HG03457 (cell line): ENCODE measurements around the gene TMEM119.
"Not testable (repeated sequence)": the region's sequence is repeated elsewhere in the genome, so short reads cannot be mapped to it uniquely, and the experiment has no call there.

Experiments
- ATAC-seq: cut with Tn5 transposase; IDR thresholded peaks from one replicate; pipeline ENCODE4 v1.9.1; 2021; ENCODE audit warnings: moderate number of reproducible peaks; ENCODE audit not compliant: unreplicated experiment

The TMEM119 gene

GRCh38 chr12:108602976-108603704, 5.3 kb upstream of the TMEM119 start:
- no peak for ATAC-seq

GRCh38 chr12:108602209-108602705, 4.4 kb upstream of the TMEM119 start:
- no peak for ATAC-seq

GRCh38 chr12:108600702-108601007, 2.8 kb upstream of the TMEM119 start:
- no peak for ATAC-seq

GRCh38 chr12:108599948-108600701, 2.2 kb upstream of the TMEM119 start:
- no peak for ATAC-seq

- no peak for ATAC-seq
Observed at GRCh38 chr12:108599541-108599940, 1.7 kb upstream of the TMEM119 start.

- no peak for ATAC-seq
Observed at GRCh38 chr12:108598553-108599250, 818 bp upstream of the TMEM119 start.

GRCh38 chr12:108596854-108597558, 878 bp downstream of the TMEM119 start:
- no peak for ATAC-seq

GRCh38 chr12:108595711-108596647, 1.9 kb downstream of the TMEM119 start:
- no peak for ATAC-seq

- no peak for ATAC-seq
Observed at GRCh38 chr12:108594960-108595710, 2.7 kb downstream of the TMEM119 start.

GRCh38 chr12:108594323-108594903, 3.5 kb downstream of the TMEM119 start:
- no peak for ATAC-seq

- no peak for ATAC-seq
Observed at GRCh38 chr12:108592033-108592909, 5.6 kb downstream of the TMEM119 start.

GRCh38 chr12:108591267-108591980, 6.5 kb downstream of the TMEM119 start:
- ATAC-seq, result no peak

GRCh38 chr12:108590463-108590862, 7.4 kb downstream of the TMEM119 start:
- ATAC-seq, result not testable (repeated sequence)

- ATAC-seq, result no peak
Observed at GRCh38 chr12:108589840-108590229, 8.0 kb downstream of the TMEM119 start.

GRCh38 chr12:108589028-108589839, 8.7 kb downstream of the TMEM119 start:
- ATAC-seq, result no peak

- no peak for ATAC-seq
Observed at GRCh38 chr12:108587826-108588225, 10.1 kb downstream of the TMEM119 start.
